K562 (cell line): ENCODE measurements around the gene ZNF322. TPM values are rescaled to one million over a fixed set of nuclear protein-coding genes. Genes with fewer than 3 reads are reported as not detected.

Experiments
- ATAC-seq: fragments of 200-7000 bp; cut with Tn5 transposase; 3 replicates; pipeline ENCODE4 v1.9.1; 2020; ENCODE audit warnings: moderate library complexity
- BruUV-seq: library from RNA; stranded (reverse); fragments of 400-500 nt; replicated peaks from 2 replicates; lab custom pipeline; 2021; lab: Mats Ljungman, UMichigan
- CTCF ChIA-PET: fragments of 300-600 bp; formaldehyde crosslinking; extraction: SDS; loops from one replicate; lab custom pipeline; 2021; ENCODE audit warnings: low intra/inter-chr PET ratio; lab: Yijun Ruan, JAX
- POLR2A ChIA-PET: fragments of 300-600, 350-650 bp; sonication (Branson Sonifier 250); formaldehyde crosslinking; extraction: SDS; loops from one replicate; lab custom pipeline; 2021; ENCODE audit warnings: antibody characterized with exemption, inconsistent platforms; lab: Yijun Ruan, JAX
- DNase-seq, 4 experiments: peaks; one replicate each; pipeline versions ENCODE4 v3.0.0 to v3.0.0-alpha.2; 2011 to 2018; ENCODE audit warnings: low spot score in 3 of 4, mixed read lengths in 3 of 4; ENCODE audit errors: extremely low read depth in 1 of 4
- FAIRE-seq: peaks from 2 replicates; lab custom pipeline; 2011; peaks lifted over from hg19 to GRCh38; lab: Jason Lieb, UNC
- H2AFZ ChIP-seq: 2 replicates; pipeline ENCODE4 v1.6.0; 2011; ENCODE audit warnings: low read depth, low read length, control low read depth, inconsistent platforms
- H3K27ac ChIP-seq: fragments of 200-600 bp; 3 replicates; pipeline ENCODE4 v1.8.0; 2011; ENCODE audit warnings: low read depth, mild to moderate bottlenecking, control low read depth, inconsistent platforms, low read length, moderate library complexity, mixed read lengths; ENCODE audit errors: extremely low read depth
- H3K27me3 ChIP-seq, 2 experiments: fragments of 300-600 bp in 1 of 2; 2 replicates in 1 of 2; 3 replicates in 1 of 2; pipeline versions ENCODE4 v1.6.0 to v1.8.0; 2011; ENCODE audit warnings: inconsistent platforms in 2 of 2, low read length in 2 of 2, mild to moderate bottlenecking in 1 of 2, mixed read lengths in 1 of 2, moderate library complexity in 1 of 2; ENCODE audit not compliant: control insufficient read depth in 2 of 2, insufficient read depth in 2 of 2
- H3K36me3 ChIP-seq: fragments of 300-600 bp; 3 replicates; pipeline ENCODE4 v1.8.0; 2011; ENCODE audit warnings: mild to moderate bottlenecking, low read length, inconsistent platforms; ENCODE audit not compliant: control insufficient read depth, insufficient read depth
- H3K4me1 ChIP-seq, 2 experiments: fragments of 200-600 bp in 1 of 2; replicated peaks in 1 of 2; 2 replicates in 1 of 2; 3 replicates in 1 of 2; pipeline versions ENCODE4 v1.5.1 to v1.8.0; 2011; ENCODE audit warnings: inconsistent platforms in 2 of 2, low read length in 2 of 2, mild to moderate bottlenecking in 1 of 2, mixed read lengths in 1 of 2, moderate library complexity in 1 of 2; ENCODE audit not compliant: control insufficient read depth in 2 of 2, insufficient read depth in 2 of 2
- H3K4me2 ChIP-seq: 2 replicates; pipeline ENCODE4 v1.6.1; 2011; ENCODE audit warnings: low read length, control low read depth, inconsistent platforms, mixed read lengths; ENCODE audit not compliant: insufficient read depth
- H3K4me3 ChIP-seq: fragments of 200-600 bp; sonication (generic), shearing (Covaris generic); 2 replicates; pipeline ENCODE4 v1.5.1; 2016; ENCODE audit warnings: control low read depth, inconsistent platforms
- H3K79me2 ChIP-seq: fragments of 200-600 bp; 3 replicates; pipeline ENCODE4 v1.8.0; 2011; ENCODE audit warnings: low read length, inconsistent platforms; ENCODE audit not compliant: control insufficient read depth, insufficient read depth
- H3K9ac ChIP-seq, 2 experiments: 2 replicates each; pipeline versions ENCODE4 v1.6.0 to v1.6.1; 2011; ENCODE audit warnings: low read depth in 2 of 2, low read length in 2 of 2, control low read depth in 1 of 2, inconsistent platforms in 1 of 2, mild to moderate bottlenecking in 1 of 2, mixed read lengths in 1 of 2; ENCODE audit not compliant: insufficient read depth in 1 of 2
- H3K9me1 ChIP-seq: one replicate; pipeline ENCODE4 v1.6.0; 2011; ENCODE audit warnings: inconsistent platforms, mild to moderate bottlenecking, low read length, moderate library complexity; ENCODE audit not compliant: control insufficient read depth, insufficient read depth
- H3K9me3 ChIP-seq: replicated peaks from 2 replicates; pipeline ENCODE4 v1.5.1; 2011; ENCODE audit warnings: low read depth, low read length, inconsistent platforms; ENCODE audit not compliant: control insufficient read depth, insufficient read depth
- H4K20me1 ChIP-seq: replicated peaks from 2 replicates; pipeline ENCODE4 v1.6.1; 2011; ENCODE audit warnings: low read length, inconsistent platforms, mixed read lengths; ENCODE audit not compliant: control insufficient read depth, insufficient read depth
- CEBPZ ChIP-seq: fragments of 150-350 bp; IDR thresholded peaks from 2 replicates; pipeline ENCODE4 v1.6.1; 2014; ENCODE audit warnings: low read depth, mild to moderate bottlenecking, low read length, borderline replicate concordance
- FOXA3 ChIP-seq, 2 experiments: fragments of 450-650 bp in 1 of 2; sonication (generic) in 1 of 2; formaldehyde crosslinking; IDR thresholded peaks in 1 of 2; conservative IDR thresholded peaks in 1 of 2; 2 replicates each; pipeline versions ENCODE4 v1.4.0 to v1.8.0; 2020 to 2022; ENCODE audit warnings: mild to moderate bottlenecking in 2 of 2, missing genetic modification reagents in 1 of 2
- MLX ChIP-seq, 2 experiments: fragments of 450-650 bp in 1 of 2; sonication (generic) in 1 of 2; formaldehyde crosslinking; conservative IDR thresholded peaks; 2 replicates each; pipeline versions ENCODE4 v1.4.0 to v1.8.1; 2020 to 2022; ENCODE audit warnings: mild to moderate bottlenecking in 1 of 2, missing genetic modification reagents in 1 of 2
- POLR3G ChIP-seq: IDR thresholded peaks from 2 replicates; pipeline ENCODE4 v1.6.1; 2011; ENCODE audit not compliant: insufficient read length, insufficient replicate concordance; ENCODE audit errors: extremely low read depth
- SUPT5H ChIP-seq: fragments of 450-650 bp; IDR thresholded peaks from 2 replicates; pipeline ENCODE4 v1.6.1; 2016
- U2AF1 ChIP-seq: fragments of 200-400 bp; formaldehyde crosslinking; optimal IDR thresholded peaks from 2 replicates; pipeline ENCODE3; 2017; ENCODE audit warnings: mild to moderate bottlenecking, low read depth, low read length, moderate library complexity
- ZNF512 ChIP-seq: IDR thresholded peaks from 2 replicates; pipeline ENCODE4 v1.6.1; 2016; ENCODE audit warnings: missing genetic modification characterization, missing compliant biosample characterization
- WGBS: fragments of 100-300 bp; shearing (Covaris generic); methylation state at CpG from one replicate; pipeline ENCODE4 v1.1.6; 2016; ENCODE audit warnings: low coverage, mixed read lengths; ENCODE audit not compliant: insufficient coverage; ENCODE audit errors: missing lambda C conversion rate; 5-methylcytosine and 5-hydroxymethylcytosine counted together
- in situ Hi-C: fragments of 300-500 bp; cut with MboI; formaldehyde crosslinking; loops from 4 replicates; pipeline ENCODE4 v1.15.0; 2018; ENCODE audit warnings: inconsistent platforms, mixed read lengths
- intact Hi-C: fragments of 100-400 bp; cut with micrococcal nuclease; formaldehyde crosslinking; loops from 2 replicates; pipeline ENCODE4 v1.14.2; 2022
- polyA plus RNA-seq, 8 experiments: library from polyadenylated mRNA; depleted of rRNA in 4 of 8; stranded (reverse) in 5 of 8; unstranded in 3 of 8; fragments of >200 nt; fragmentation: Nextera tagmentation in 2 of 8; fragmentation: Illumina TruSeq in 1 of 8; extraction: Ambion mirVana in 2 of 8; extraction: Trizol in 1 of 8; gene quantifications; 2 replicates each; pipeline versions ENCODE4 v1.2.1 to v1.2.3, GENCODE V29; 2011 to 2014; ENCODE audit warnings: inconsistent platforms in 1 of 8, missing spikeins in 1 of 8
- total RNA-seq, 7 experiments: library from RNA; depleted of rRNA in 6 of 7; stranded (reverse); fragments of >200 nt in 6 of 7; fragmentation: Illumina TruSeq in 2 of 7; extraction: Trizol in 2 of 7; gene quantifications; 2 replicates each; pipeline versions ENCODE4 v1.2.1 to v1.2.3, GENCODE V29; 2011 to 2021; ENCODE audit warnings: low replicate concordance in 1 of 7

Gene ZNF322
- total and polyA plus RNA-seq, 9 of the 15 experiments (the other 6 are each of a cell fraction or from before 2014, with no cell fraction given): 4.7 to 31.2 (median 18.7) TPM

DNA sequence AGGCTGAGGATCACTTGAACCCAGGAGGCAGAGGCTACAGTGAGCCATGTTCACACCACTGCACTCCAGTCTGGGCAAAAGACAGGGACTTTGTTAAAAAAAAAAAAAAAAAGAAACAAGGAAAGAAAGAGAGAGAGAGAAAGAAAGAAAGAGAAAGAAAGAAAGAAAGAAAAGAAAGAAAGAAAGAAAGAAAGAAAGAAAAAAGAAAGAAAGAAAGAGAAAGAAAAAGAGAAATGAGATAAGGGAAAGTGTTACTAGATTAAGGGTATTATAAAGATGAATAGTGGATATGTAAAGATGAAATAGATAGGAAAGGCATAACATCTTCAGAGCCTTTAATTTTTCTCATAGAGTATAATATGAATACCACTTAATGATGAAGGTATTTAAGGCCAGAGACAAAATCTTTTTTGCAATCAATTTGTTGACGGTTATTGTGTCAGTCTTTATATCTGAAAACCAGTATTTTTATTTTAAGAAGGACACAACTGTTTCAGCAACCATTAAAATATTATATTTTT, 36.1 kb downstream of the ZNF322 start:
- Histone ChIP-seq H3K27me3 (no peaks in the 10 kb centered on the region), H2AFZ (no peak overlapping the region), H3K36me3 (no peaks in the 10 kb centered on the region), H3K27ac (no peak overlapping the region), H3K9ac (no peak overlapping the region), H3K9me3 (no peaks in the 10 kb centered on the region), H3K4me2 (no peak overlapping the region), H3K4me3 (no peak overlapping the region), H4K20me1 (no peaks in the 10 kb centered on the region), H3K4me1 (no peaks in the 10 kb centered on the region), H3K79me2 (no peaks in the 10 kb centered on the region), H3K9me1 (no peaks in the 10 kb centered on the region)
- DNase-seq: no peak
- ChIA-PET POLR2A (no interaction called here), CTCF (interaction anchor here (0.7 kb wide), 1 partner anchor 39 kb away, joined by 5 read pairs; no protein-coding TSS in a partner anchor)
- 5% methylated on average over 1 of the region's 1 CpG for WGBS
- no peak for TF ChIP-seq FOXA3 (CRISPR knock-in tag; conservative IDR thresholded peaks at IDR 0.05 in 1 of 2, IDR thresholded peaks at IDR 0.05 in 1 of 2)
- no peak for TF ChIP-seq POLR3G
- no peak for TF ChIP-seq CEBPZ
- TF ChIP-seq MLX (CRISPR knock-in tag; conservative IDR thresholded peaks at IDR 0.05): no peak
- peak; percentile 83 for TF ChIP-seq ZNF512 (tag)
- no peak for TF ChIP-seq SUPT5H
- peak; percentile 89 for TF ChIP-seq U2AF1
- ATAC-seq: no peak
- intact Hi-C loops: no loop called here
- BruUV-seq: no TSS peak
- in situ Hi-C loops: no loop called here
- FAIRE-seq: no peak
